Ascending aorta (tissue), 2 donors: ENCODE measurements around the gene EXOC4. TPM values are rescaled to one million over a fixed set of nuclear protein-coding genes. Genes with fewer than 3 reads are reported as not detected.

Experiments
- DNase-seq, 2 donors: peaks; one replicate each; pipeline ENCODE4 v3.0.0-alpha.2; 2019; ENCODE audit warnings: low spot score in 2 of 2
- H3K27ac ChIP-seq, 2 donors: fragments of 200-600 bp; sonication (generic); one replicate each; pipeline ENCODE4 v1.5.1; 2016 to 2017; ENCODE audit warnings: mild to moderate bottlenecking in 1 of 2
- H3K27me3 ChIP-seq: fragments of 200-600 bp; sonication (generic); one replicate; pipeline ENCODE4 v1.5.1; 2017
- H3K36me3 ChIP-seq, 2 donors: fragments of 200-600 bp; sonication (generic); one replicate each; pipeline ENCODE4 v1.5.1; 2016
- H3K4me1 ChIP-seq, 2 donors: fragments of 200-600 bp; sonication (generic); one replicate each; pipeline ENCODE4 v1.5.1; 2016 to 2017; ENCODE audit warnings: mild to moderate bottlenecking in 1 of 2
- H3K4me3 ChIP-seq, 2 donors: fragments of 200-600 bp; sonication (generic); one replicate each; pipeline ENCODE4 v1.5.1; 2016 to 2017; ENCODE audit warnings: mild to moderate bottlenecking in 1 of 2
- H3K9me3 ChIP-seq, 2 donors: fragments of 200-600 bp; sonication (generic); one replicate each; pipeline ENCODE4 v1.5.1; 2016
- CTCF ChIP-seq, 3 experiments: fragments of 200-600 bp in 2 of 3; fragments of 450-650 bp in 1 of 3; sonication (generic) in 2 of 3; IDR thresholded peaks; one replicate each; pipeline ENCODE4 v1.5.1; 2016 to 2019; ENCODE audit warnings: antibody characterized with exemption in 3 of 3, mild to moderate bottlenecking in 1 of 3, moderate library complexity in 1 of 3
- intact Hi-C: fragments of 100-400 bp; cut with DNase I; formaldehyde crosslinking; loops from one replicate; pipeline ENCODE4 v1.15.1; 2023
- total RNA-seq: library from RNA; depleted of rRNA; stranded (reverse); fragments of >200 nt; gene quantifications from one replicate; pipeline ENCODE4 v1.1.0, GENCODE V29; 2016

The EXOC4 gene
- total RNA-seq, 1 donor from 2014 or later = 27.1 TPM

DNA sequence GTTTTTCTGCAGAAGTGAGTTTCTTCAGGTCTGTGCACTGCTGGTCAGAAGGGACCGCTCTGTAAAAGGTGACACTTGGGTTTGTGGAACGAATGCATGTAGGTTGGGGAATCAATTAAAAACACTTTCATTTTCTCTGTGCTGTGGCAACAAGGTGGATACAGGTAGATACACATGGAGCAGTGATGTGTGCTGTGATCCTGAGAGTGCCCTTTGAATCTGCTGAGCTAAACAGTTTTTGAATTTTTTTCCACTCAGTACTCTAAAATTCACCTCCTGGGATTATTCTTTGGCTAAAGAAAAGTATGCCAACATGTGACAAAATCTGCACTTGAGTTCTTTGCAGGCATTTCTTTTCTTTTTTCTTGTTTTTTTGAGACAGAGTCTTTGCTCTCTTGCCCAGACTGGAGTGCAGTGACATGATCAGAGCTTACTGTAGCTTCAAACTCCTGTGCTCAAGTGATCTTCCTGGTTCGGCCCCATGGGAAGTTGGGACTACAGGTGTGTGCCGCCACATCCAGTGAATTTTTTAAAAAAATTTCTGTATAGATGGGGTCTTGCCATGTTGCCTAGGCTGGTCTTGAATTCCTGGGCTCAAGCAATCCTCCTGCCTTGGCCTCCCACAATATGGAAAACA is 338.9 kb downstream of the EXOC4 start:
- DNase-seq = no peak
- Histone ChIP-seq H3K9me3 (no peaks in the 10 kb centered on the region), H3K36me3 (no peaks in the 10 kb centered on the region), H3K4me1 (no peaks in the 10 kb centered on the region), H3K4me3 (no peak overlapping the region), H3K27me3 (no peaks in the 10 kb centered on the region), H3K27ac (no peak overlapping the region)
- no peak for TF ChIP-seq CTCF (IDR thresholded peaks at IDR 0.05)
- intact Hi-C loops = no loop called here

- DNase-seq = no peak
- no peak for TF ChIP-seq CTCF (IDR thresholded peaks at IDR 0.05)
- no peaks in the 10 kb centered on the region for H3K27me3 ChIP-seq
- H3K9me3 ChIP-seq = no peaks in the 10 kb centered on the region
- H3K36me3 ChIP-seq = no peaks in the 10 kb centered on the region
- no peak overlapping the region for H3K27ac ChIP-seq
- no peak overlapping the region for H3K4me3 ChIP-seq
- intact Hi-C loops = no loop called here
- H3K4me1 ChIP-seq = no peaks in the 10 kb centered on the region
These were observed 340.7 kb downstream of the EXOC4 start for GRCh38 chr7:133593561-133593960.

DNA sequence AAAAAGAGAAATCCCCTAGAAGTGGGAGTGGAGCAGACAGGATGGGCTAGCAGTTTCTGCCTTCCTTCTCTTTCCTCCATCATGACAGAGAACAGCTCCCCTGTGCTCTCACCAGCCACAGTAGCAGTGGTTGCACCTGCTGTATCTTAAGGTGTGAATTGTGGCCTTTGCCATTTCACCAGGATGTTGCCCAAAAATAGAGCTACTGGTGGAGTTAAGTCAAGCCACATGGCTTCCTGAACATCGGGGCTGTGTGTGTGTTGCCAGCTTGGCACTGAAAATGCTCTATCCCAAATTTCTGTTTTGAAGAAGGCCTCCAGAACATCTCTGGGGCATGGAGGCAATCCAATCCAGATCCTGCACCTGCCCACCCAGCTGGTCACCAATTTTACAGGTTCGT is 348.7 kb downstream of the EXOC4 start:
- Histone ChIP-seq H3K9me3 (no peaks in the 10 kb centered on the region), H3K36me3 (no peaks in the 10 kb centered on the region), H3K27ac (no peak overlapping the region), H3K27me3 (no peaks in the 10 kb centered on the region), H3K4me3 (no peak overlapping the region), H3K4me1 (no peaks in the 10 kb centered on the region)
- no peak for TF ChIP-seq CTCF (IDR thresholded peaks at IDR 0.05)
- intact Hi-C loops = no loop called here
- no peak for DNase-seq

DNA sequence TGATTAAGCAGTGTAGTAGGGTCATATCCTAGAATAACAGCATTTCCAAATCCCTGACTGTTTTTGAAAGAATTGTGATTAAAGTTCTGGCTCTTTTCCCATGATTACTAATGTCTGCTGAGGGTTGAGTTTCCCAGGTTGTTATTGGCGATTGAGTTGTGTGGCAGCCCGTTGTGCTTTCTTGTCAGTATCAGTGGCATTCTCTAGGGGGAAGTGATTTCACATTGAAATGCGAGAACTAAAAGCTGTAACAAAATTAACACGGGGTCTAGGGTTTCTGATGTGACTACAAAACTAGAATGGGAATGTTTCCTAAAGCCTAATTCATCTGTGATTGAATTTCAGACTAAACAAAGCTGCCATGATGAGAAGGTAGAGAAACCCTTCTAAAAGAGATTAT is 349.4 kb downstream of the EXOC4 start:
- no peaks in the 10 kb centered on the region for H3K4me1 ChIP-seq
- no peaks in the 10 kb centered on the region for H3K27me3 ChIP-seq
- no peaks in the 10 kb centered on the region for H3K36me3 ChIP-seq
- no peak overlapping the region for H3K4me3 ChIP-seq
- DNase-seq = no peak
- no peaks in the 10 kb centered on the region for H3K9me3 ChIP-seq
- no peak overlapping the region for H3K27ac ChIP-seq
- TF ChIP-seq CTCF (IDR thresholded peaks at IDR 0.05) = no peak
- intact Hi-C loops = no loop called here

DNA sequence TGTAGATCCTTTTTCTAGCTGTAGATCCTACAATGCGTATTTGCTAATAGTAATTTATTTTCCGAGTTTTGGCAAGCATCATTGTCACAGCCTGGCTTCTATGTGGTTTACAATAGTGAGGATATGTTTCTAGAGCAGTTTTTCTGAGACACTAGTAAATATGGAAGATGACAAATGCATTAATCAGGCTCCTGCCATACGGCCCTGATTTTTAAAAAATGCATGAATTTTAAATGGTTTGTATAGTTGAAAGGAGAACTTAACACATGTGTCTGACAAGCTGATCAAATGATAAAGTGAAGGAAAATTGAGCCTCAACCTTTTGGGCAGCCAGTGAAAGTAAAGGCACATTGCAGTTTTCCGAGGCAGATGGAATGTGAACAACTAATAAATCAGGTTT is 354.1 kb downstream of the EXOC4 start:
- no peak for TF ChIP-seq CTCF (IDR thresholded peaks at IDR 0.05)
- Histone ChIP-seq H3K27ac (no peak overlapping the region), H3K4me3 (no peak overlapping the region), H3K4me1 (no peaks in the 10 kb centered on the region), H3K9me3 (no peaks in the 10 kb centered on the region), H3K36me3 (no peaks in the 10 kb centered on the region), H3K27me3 (no peaks in the 10 kb centered on the region)
- DNase-seq = no peak
- intact Hi-C loops = no loop called here

GRCh38 chr7:133609806-133610205 is 356.9 kb downstream of the EXOC4 start:
- no peak overlapping the region for H3K27ac ChIP-seq
- H3K9me3 ChIP-seq = no peaks in the 10 kb centered on the region
- H3K4me1 ChIP-seq = no peaks in the 10 kb centered on the region
- H3K4me3 ChIP-seq = no peak overlapping the region
- intact Hi-C loops = no loop called here
- no peaks in the 10 kb centered on the region for H3K27me3 ChIP-seq
- DNase-seq = no peak
- H3K36me3 ChIP-seq = no peaks in the 10 kb centered on the region
- no peak for TF ChIP-seq CTCF (IDR thresholded peaks at IDR 0.05)
